ENCODE measurements around the gene MGMT.

Gene MGMT

GRCh38 chr10:129516846-129517679, 50.0 kb downstream of the MGMT start:
- intact Hi-C loops (cut with DNase I): no loop called here

GRCh38 chr10:129517680-129518057, 50.6 kb downstream of the MGMT start:
- DNase-seq: peak in 1 of 10 donors; percentile 54
- intact Hi-C loops (cut with DNase I): no loop called here

More at GRCh38 chr10:129516846-129517679, 50.0 kb downstream of the MGMT start:
- peak in 1 of 10 donors; percentile 66 for DNase-seq

- intact Hi-C loops (cut with DNase I): no loop called here
- DNase-seq: peak in 1 of 10 donors; percentile 3
Measured at GRCh38 chr10:129518793-129519192, 51.8 kb downstream of the MGMT start.

GRCh38 chr10:129520440-129521080, 53.5 kb downstream of the MGMT start:
- intact Hi-C loops (cut with DNase I): no loop called here
- DNase-seq: peak in 1 of 10 donors; percentile 42

- DNase-seq: peak in 1 of 10 donors; percentile 74
- intact Hi-C loops (cut with DNase I): no loop called here
Measured at GRCh38 chr10:129521161-129522025, 54.4 kb downstream of the MGMT start.

GRCh38 chr10:129522041-129522585, 55.1 kb downstream of the MGMT start:
- DNase-seq: peak in 1 of 10 donors; percentile 43

GRCh38 chr10:129523031-129523722, 56.1 kb downstream of the MGMT start:
- DNase-seq: peak in 1 of 10 donors; percentile 62
- intact Hi-C loops (cut with DNase I): no loop called here

More at GRCh38 chr10:129522041-129522585, 55.1 kb downstream of the MGMT start:
- intact Hi-C loops (cut with DNase I): no loop called here

GRCh38 chr10:129523723-129524316, 56.8 kb downstream of the MGMT start:
- intact Hi-C loops (cut with DNase I): no loop called here
- peak in 2 of 10 donors; percentile 25 to 33 for DNase-seq

GRCh38 chr10:129524936-129525335, 57.9 kb downstream of the MGMT start:
- DNase-seq: no peak
- intact Hi-C loops (cut with DNase I): no loop called here

- intact Hi-C loops (cut with DNase I): no loop called here
- peak in 2 of 10 donors; percentile 26 to 32 for DNase-seq
Measured at GRCh38 chr10:129525401-129525801, 58.4 kb downstream of the MGMT start.

GRCh38 chr10:129526943-129527342, 59.9 kb downstream of the MGMT start:
- intact Hi-C loops (cut with DNase I): no loop called here
- DNase-seq: peak in 2 of 10 donors; percentile 49 to 56

GRCh38 chr10:129528376-129528978, 61.4 kb downstream of the MGMT start:
- peak in 2 of 10 donors; percentile 42 to 56 for DNase-seq
- intact Hi-C loops (cut with DNase I): no loop called here

- DNase-seq: peak in 2 of 10 donors; percentile 42 to 79
- intact Hi-C loops (cut with DNase I): no loop called here
Measured at GRCh38 chr10:129530581-129530980, 63.5 kb downstream of the MGMT start.

GRCh38 chr10:129531195-129531968, 64.3 kb downstream of the MGMT start:
- peak in 2 of 10 donors; percentile 52 to 62 for DNase-seq
- intact Hi-C loops (cut with DNase I): no loop called here

GRCh38 chr10:129531969-129532660, 65.1 kb downstream of the MGMT start:
- intact Hi-C loops (cut with DNase I): no loop called here
- peak in 2 of 10 donors; percentile 46 to 70 for DNase-seq

GRCh38 chr10:129532838-129533237, 65.8 kb downstream of the MGMT start:
- DNase-seq: peak in 2 of 10 donors; percentile 57 to 78
- intact Hi-C loops (cut with DNase I): no loop called here

- intact Hi-C loops (cut with DNase I): no loop called here
- peak in 2 of 10 donors; percentile 21 to 58 for DNase-seq
Measured at GRCh38 chr10:129533281-129533680, 66.2 kb downstream of the MGMT start.
